ENCODE results near the gene SMAD3. TPM values are rescaled to one million over a fixed set of nuclear protein-coding genes. Genes with fewer than 3 reads are reported as not detected.

SMAD3 gene
- total and polyA plus RNA-seq, 10 of the 15 experiments (the other 5 are each of a cell fraction or from before 2014, with no cell fraction given) = 5.6 to 43.2 (median 16.0) TPM

GRCh38 chr15:67172172-67172571 lies 106.8 kb downstream of the SMAD3 start:
- ATAC-seq (no peak), FAIRE-seq (no peak), DNase-seq (ENCODE audit: low read depth, low spot score) (no peak)
- no peaks in the 10 kb centered on the region for H3K9me3 ChIP-seq (replicated peaks; ENCODE audit: control insufficient read depth, insufficient read depth, low read length)
- intact Hi-C loops (cut with micrococcal nuclease; ENCODE audit: unreplicated experiment) = no loop called here
- no peak overlapping the region for H3K4me3 ChIP-seq
- in situ Hi-C loops (cut with MboI) = no loop called here
- WGBS (ENCODE audit: insufficient coverage, insufficient replicate concordance, low lambda C conversion rate, missing lambda C conversion rate) = 98% methylated on average over 6 of the region's 6 CpGs
- H3K27ac ChIP-seq (ENCODE audit: control insufficient read depth, insufficient read depth) = no peak overlapping the region
- no peaks in the 10 kb centered on the region; the same call in 1 of the 2 replicates for H4K20me1 ChIP-seq (ENCODE audit: control insufficient read depth, insufficient read depth)
- RAD21 ChIA-PET (ENCODE audit: unreplicated experiment) = no interaction called here
- SMC1A ChIA-PET (ENCODE audit: uncharacterized antibody, unreplicated experiment) = no interaction called here
- H3K27me3 ChIP-seq (replicated peaks in 1 of 2; ENCODE audit: control insufficient read depth in 2 of 2, insufficient read depth in 2 of 2, low read length in 1 of 2) = no peaks in the 10 kb centered on the region
- TF ChIP-seq ASH2L (IDR thresholded peaks at IDR 0.05; ENCODE audit: borderline replicate concordance, low read depth) = no peak
- peaks cover 21% of the 10 kb centered on the region for H3K4me1 ChIP-seq (ENCODE audit: control insufficient read depth, insufficient read depth, low read length)
- H3K9ac ChIP-seq (ENCODE audit: control insufficient read depth, insufficient read depth, low read length) = no peak overlapping the region
- no peak overlapping the region for H2AFZ ChIP-seq (ENCODE audit: control insufficient read depth, low read depth, low read length)
- H3K36me3 ChIP-seq (ENCODE audit: control insufficient read depth in 2 of 2, insufficient read depth in 2 of 2, low read length in 1 of 2) = peaks cover 30 to 34% of the 10 kb centered on the region in 2 experiments
- CTCF ChIA-PET = no interaction called here
- POLR2A ChIA-PET = no interaction called here
- BruUV-seq (replicated peaks) = no TSS peak
- no peak overlapping the region for H3K4me2 ChIP-seq (ENCODE audit: control insufficient read depth, insufficient read depth)
- H3K79me2 ChIP-seq (ENCODE audit: control insufficient read depth, insufficient read depth, low read length) = no peaks in the 10 kb centered on the region

DNA sequence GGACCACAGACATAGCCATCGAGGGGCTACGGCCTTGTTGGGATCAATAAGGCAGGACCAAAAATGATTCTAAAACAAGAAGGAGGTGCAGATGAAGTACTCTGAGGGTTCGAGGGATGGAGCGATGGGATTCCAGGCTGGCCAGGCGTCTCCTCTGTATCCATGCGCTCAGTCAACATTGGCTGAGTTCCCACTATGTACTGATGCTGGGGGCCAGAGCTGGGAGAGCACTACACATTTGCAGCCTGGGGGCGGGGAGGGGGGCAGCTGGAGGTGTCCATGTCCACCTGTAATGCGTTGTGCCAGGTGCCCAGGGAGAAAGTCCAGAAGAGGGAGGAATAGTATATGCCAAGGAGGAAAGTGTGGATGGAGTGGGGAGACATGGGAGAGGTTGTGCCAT lies 107.6 kb downstream of the SMAD3 start:
- Histone ChIP-seq H3K27me3 (replicated peaks in 1 of 2; ENCODE audit: control insufficient read depth in 2 of 2, insufficient read depth in 2 of 2, low read length in 1 of 2) (no peaks in the 10 kb centered on the region), H3K4me3 (no peak overlapping the region), H3K79me2 (ENCODE audit: control insufficient read depth, insufficient read depth, low read length) (no peaks in the 10 kb centered on the region), H3K9ac (ENCODE audit: control insufficient read depth, insufficient read depth, low read length) (no peak overlapping the region), H2AFZ (ENCODE audit: control insufficient read depth, low read depth, low read length) (no peak overlapping the region), H3K27ac (ENCODE audit: control insufficient read depth, insufficient read depth) (no peak overlapping the region), H3K4me1 (ENCODE audit: control insufficient read depth, insufficient read depth, low read length) (peaks cover 21% of the 10 kb centered on the region), H3K9me3 (replicated peaks; ENCODE audit: control insufficient read depth, insufficient read depth, low read length) (no peaks in the 10 kb centered on the region), H4K20me1 (ENCODE audit: control insufficient read depth, insufficient read depth) (no peaks in the 10 kb centered on the region), H3K36me3 (ENCODE audit: control insufficient read depth in 2 of 2, insufficient read depth in 2 of 2, low read length in 1 of 2) (peaks cover 27 to 33% of the 10 kb centered on the region in 2 experiments), H3K4me2 (ENCODE audit: control insufficient read depth, insufficient read depth) (no peak overlapping the region)
- ChIA-PET POLR2A (no interaction called here), CTCF (no interaction called here), SMC1A (ENCODE audit: uncharacterized antibody, unreplicated experiment) (interaction anchor here (0.9 to 1.6 kb wide), 2 partner anchors 51 to 82 kb away, joined by 3 to 6 read pairs; partner anchors contain the start of genes AAGAB and IQCH), RAD21 (ENCODE audit: unreplicated experiment) (no interaction called here)
- 92% methylated on average over 8 of the region's 8 CpGs for WGBS (ENCODE audit: insufficient coverage, insufficient replicate concordance, low lambda C conversion rate, missing lambda C conversion rate)
- FAIRE-seq (no peak), ATAC-seq (no peak), DNase-seq (ENCODE audit: low read depth, low spot score) (no peak)
- intact Hi-C loops (cut with micrococcal nuclease; ENCODE audit: unreplicated experiment) = no loop called here
- in situ Hi-C loops (cut with MboI) = no loop called here
- no TSS peak for BruUV-seq (replicated peaks)
- TF ChIP-seq MTA2 (IDR thresholded peaks at IDR 0.05; ENCODE audit: low read depth) (no peak), IRF4 (IDR thresholded peaks at IDR 0.05; ENCODE audit: low read depth, low read length) (no peak), ZNF384 (IDR thresholded peaks at IDR 0.05; ENCODE audit: borderline replicate concordance, low read depth, low read length) (no peak), BACH1 (IDR thresholded peaks at IDR 0.05; ENCODE audit: borderline replicate concordance) (no peak), PAX8 (IDR thresholded peaks at IDR 0.05) (no peak), MYB (IDR thresholded peaks at IDR 0.05; ENCODE audit: borderline replicate concordance, low read depth, low read length) (no peak), CREM (IDR thresholded peaks at IDR 0.05; ENCODE audit: low read depth) (no peak), CREB1 (IDR thresholded peaks at IDR 0.05; ENCODE audit: low read depth) (no peak), YY1 (IDR thresholded peaks at IDR 0.05; ENCODE audit: low read depth, low read length) (no peak), JUND (IDR thresholded peaks at IDR 0.05; ENCODE audit: low read depth, low read length) (no peak), HDGF (IDR thresholded peaks at IDR 0.05) (no peak), CHD2 (IDR thresholded peaks at IDR 0.05; ENCODE audit: borderline replicate concordance, low read depth, low read length) (no peak)
